ENCODE data around the gene REM1.
"Not testable (repeated sequence)": the region's sequence is repeated elsewhere in the genome, so short reads cannot be mapped to it uniquely, and the experiment has no call there.

REM1 gene, protein sequence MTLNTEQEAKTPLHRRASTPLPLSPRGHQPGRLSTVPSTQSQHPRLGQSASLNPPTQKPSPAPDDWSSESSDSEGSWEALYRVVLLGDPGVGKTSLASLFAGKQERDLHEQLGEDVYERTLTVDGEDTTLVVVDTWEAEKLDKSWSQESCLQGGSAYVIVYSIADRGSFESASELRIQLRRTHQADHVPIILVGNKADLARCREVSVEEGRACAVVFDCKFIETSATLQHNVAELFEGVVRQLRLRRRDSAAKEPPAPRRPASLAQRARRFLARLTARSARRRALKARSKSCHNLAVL

DNA sequence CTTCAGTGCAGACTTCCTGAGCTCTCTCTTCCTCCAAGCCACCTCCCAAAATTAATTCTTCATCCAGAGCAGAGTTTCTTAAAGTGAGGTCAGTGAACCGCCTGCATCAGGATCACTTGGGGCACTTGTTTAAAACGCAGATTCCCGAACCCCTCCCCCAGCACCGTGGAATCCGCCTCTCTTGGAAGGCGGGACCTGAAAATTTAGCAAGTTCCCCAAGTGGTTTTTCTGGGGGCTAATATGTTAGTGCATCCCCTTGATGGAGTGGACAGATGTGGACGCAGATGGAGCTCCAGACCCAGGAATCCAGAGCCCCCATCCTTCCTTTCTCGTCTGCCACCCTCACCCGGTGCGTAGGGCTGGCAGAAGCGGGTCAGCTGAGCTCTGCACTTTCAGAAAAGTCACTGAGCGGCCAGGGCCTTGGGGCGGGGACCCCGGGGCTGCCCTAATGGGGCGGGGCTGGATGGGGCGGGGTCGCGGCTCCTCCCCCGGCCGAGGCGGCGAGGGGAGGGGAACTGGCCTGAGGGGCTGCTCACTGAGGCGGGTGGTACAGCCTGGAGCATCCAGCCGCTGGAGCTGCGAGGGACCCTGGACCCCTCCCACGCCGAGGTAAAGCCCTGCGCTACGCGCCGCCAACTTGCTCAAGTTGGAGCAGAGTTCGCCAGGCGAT is at the start of gene REM1, which contains the start of gene DEFB124:
REM1 (plus strand) TSS at position 531 of the 670 bp plus-strand sequence. CDS start 1,158 bp downstream, outside the sequence.
DEFB124 (minus strand) TSS at position 370 of the 670 bp plus-strand sequence. CDS start 2,114 bp downstream, outside the sequence.
- FAIRE-seq (no peak), DNase-seq (ENCODE audit: low spot score) (no peak)

DNA sequence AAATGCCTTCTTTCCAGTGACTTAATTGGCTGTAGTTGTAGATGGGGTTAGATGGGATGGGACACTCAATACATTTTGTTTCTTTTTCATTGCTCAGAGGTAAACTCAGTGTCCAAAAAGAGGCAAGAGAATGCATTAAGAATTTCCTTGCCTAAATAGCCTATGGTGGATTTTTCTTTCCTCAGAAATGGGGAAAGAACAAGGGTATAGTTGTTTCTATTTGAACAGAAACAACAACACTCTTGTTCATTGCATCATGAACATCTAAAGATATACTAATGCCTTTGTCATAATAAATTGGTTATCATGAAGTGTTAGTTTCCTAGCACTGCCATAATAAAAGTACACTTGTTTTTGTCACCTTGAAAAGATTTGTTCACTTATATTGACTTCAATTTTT is 49.3 kb upstream of the REM1 start:
- FAIRE-seq (no peak), DNase-seq (ENCODE audit: low spot score) (no peak)

DNA sequence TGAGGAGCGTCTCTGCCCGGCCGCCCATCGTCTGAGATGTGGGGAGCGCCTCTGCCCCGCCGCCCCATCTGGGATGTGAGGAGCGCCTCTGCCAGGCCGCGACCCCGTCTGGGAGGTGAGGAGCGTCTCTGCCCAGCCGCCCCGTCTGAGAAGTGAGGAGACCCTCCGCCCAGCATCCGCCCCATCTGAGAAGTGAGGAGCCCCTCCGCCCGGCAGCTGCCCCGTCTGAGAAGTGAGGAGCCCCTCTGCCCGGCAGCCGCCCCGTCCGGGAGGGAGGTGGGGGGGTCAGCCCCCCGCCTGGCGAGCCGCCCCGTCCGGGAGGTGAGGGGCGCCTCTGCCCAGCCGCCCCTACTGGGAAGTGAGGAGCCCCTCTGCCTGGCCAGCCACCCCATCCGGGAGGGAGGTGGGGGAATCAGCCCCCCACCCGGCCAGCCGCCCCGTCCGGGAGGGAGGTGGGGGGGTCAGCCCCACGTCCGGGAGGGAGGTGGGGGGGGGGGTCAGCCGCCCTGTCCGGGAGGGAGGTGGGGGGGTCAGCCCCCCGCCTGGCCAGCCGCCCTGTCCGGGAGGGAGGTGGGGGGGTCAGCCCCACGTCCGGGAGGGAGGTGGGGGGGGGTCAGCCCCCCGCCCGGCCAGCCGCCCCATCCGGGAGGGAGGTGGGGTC is 48.1 kb upstream of the REM1 start:
- not testable (repeated sequence) for DNase-seq (ENCODE audit: low spot score); FAIRE-seq

DNA sequence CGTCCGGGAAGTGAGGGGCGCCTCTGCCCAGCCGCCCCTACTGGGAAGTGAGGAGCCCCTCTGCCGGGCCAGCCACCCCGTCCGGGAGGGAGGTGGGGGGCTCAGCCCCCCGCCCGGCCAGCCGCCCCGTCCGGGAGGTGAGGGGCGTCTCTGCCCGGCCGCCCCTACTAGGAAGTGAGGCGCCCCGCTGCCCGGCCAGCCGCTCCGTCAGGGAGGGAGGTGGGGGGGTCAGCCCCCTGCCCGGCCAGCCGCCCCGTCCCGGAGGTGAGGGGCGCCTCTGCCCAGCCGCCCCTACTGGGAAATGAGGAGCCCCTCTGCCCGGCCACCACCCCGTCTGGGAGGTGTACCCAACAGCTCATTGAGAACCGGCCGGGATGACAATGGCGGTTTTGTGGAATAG is 47.5 kb upstream of the REM1 start:
- not testable (repeated sequence) for FAIRE-seq; DNase-seq (ENCODE audit: low spot score)

DNA sequence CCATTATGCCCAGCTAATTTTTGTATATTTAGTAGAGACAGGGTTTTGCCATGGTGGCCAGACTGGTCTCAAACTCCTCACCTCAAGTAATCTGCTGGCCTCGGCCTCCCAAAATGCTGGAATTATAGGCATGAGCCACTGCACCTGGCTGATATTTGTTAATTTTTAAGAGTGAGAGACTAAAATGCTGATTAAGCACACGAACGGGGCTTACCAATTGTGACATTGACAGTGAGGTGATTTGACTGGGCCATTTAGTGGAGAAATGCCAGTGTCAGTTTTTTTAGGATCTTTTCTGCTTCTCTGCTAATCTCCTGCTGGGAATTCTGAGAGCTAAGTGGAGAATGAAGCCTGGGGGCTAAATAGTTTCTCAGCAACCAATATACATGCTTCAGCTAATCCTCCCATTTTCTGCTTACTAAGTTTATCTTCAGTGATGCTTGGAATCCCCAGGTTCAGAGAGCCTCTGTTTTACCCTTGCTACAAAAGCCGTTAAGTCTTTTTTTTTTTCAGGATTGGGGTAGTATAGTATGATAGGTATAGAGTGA is 44.4 kb upstream of the REM1 start:
- no peak for DNase-seq (ENCODE audit: low spot score)
- FAIRE-seq = no peak

DNA sequence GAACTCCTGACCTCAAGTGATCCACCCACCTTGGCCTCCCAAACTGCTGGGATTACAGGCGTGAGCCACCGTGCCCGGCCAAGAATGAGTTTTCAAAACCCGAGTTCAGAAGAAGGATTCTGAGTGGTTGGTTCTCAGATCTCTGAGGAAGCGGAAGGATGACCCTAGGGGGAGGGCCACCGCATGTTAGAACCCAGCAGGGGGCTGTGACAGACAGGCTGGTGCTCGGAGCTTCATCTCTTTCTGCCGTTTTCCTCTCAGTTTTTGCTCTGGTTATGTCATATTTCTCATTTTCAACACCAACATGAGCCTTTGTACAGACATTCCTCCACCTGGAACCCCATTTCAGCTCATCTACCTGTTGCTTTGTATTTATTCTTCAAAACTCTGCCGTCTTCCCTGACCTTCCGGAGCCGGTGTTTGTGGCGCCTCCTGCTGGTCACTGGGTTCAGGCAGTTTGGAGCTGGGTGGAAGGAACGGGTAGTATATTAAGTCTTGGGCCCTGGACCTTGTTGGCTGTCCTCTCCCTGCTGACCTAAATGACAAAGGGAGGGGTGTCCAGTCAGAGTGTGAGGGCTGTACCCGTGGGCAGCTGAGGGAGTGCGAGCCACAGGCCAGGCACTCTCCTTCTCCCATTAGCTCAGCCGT is 35.0 kb upstream of the REM1 start, which contains the start of gene DEFB123:
DEFB123 (plus strand) TSS at position 621 of the 648 bp plus-strand sequence. CDS start 67 bp downstream, outside the sequence.
- FAIRE-seq = no peak
- no peak for DNase-seq (ENCODE audit: low spot score)

DNA sequence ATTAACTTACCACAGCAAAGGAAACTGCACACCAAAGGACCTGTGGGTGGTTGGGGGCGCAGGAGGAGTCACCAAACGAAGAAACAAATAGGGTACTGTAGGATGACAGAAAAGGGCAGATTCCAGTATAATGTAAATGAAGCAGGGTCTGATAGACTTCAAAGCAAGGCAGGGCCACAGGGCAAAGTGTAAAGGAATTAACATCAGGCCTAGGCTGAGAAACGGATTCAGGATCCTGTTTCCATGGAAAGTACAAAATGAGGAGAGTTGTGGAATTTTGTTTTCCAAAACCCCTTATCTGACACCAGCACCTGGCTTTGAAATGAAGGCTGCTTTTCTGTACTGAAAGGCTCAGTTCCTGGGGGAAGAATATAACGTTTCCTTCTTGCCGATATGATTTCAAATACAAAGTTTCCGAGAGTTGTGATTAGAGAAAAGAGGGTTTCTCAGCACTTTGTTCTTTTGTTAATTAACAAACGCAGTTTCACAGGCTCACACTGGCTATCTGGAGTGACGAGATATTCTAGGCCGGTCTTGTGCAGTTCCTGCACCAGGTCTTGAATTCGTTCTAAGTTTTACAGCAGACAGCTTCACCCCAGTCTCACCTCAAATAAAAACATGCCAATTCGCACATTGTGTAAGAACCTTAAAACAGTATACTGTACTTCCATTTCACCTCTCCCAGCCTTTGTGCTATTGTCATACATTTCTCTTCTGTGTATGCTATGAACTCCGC is 28.8 kb upstream of the REM1 start:
- no peak for FAIRE-seq
- DNase-seq (ENCODE audit: low spot score) = no peak

DNA sequence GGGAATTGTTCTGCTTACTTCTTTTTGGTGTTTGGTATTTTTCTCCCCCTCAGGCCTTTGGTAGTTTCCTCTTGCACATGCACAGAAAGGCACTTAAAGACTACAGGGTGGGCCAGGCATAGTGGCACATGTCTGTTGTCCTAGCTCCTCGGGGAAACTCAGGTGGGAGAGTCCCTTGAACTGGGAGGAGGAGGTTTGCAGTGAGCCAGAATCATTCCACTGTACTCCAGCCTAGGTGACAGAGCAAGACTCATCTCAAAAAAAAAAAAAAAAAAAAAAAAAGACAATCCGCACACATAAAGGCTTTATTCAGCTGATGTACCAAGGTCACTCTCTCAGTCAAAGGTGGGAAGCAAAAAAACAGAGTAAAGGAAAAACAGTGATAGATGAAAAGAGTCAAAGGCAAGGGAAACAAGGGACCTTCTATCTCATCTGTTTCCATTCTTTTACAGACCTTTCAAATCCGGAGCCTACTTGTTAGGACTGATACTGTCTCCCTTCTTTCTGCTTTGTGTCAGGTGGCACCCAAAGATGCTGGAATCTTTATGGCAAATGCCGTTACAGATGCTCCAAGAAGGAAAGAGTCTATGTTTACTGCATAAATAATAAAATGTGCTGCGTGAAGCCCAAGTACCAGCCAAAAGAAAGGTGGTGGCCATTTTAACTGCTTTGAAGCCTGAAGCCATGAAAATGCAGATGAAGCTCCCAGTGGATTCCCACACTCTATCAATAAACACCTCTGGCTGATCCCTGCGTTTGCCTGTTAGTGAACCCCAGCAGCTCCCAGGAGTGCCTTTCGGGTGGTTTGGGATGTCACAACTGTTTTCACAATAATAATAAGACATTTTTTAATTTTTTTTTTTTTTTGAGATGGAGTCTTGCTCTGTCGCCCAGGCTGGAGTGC is 25.3 kb upstream of the REM1 start:
- FAIRE-seq = no peak
- DNase-seq (ENCODE audit: low spot score) = no peak

DNA sequence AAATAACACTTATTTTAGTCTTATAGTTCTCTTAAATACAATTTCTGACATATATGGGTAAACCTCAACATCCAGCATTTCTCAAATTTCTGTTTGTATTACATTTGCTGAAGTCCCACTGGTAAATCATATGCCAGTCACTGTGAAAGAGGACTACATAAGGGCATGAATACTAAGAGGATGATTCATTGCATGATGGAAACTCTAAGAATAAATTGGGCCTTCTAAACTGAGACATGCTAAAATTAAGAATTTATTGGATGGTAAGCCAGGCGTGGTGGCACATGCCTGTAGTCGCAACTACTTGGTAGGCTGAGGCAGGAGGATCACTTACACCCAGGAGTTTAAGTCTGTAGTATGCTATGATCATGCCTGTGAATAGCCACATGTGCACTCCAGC is 22.5 kb upstream of the REM1 start:
- FAIRE-seq = no peak

DNA sequence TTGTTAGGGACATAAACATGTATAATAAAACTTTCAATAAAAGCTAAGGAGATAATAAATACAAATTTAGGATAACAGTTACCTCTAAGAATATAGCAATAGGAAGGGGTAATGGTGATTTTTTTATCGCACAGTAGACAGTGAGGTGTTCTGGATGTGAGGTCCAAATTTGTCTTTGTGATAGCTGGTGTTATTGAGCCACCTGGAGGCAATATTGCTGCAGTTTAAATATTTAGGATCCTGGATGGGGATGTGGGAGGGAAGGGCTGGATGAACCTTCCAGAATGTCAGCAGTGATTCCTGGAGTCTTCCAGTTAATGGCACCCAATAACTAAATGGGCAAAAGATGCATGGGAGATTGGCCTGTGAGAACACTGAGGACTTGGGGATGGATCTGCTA is 20.7 kb upstream of the REM1 start:
- FAIRE-seq = no peak
- DNase-seq (ENCODE audit: low spot score) = no peak

More for the DNA sequence above, 22.5 kb upstream of the REM1 start:
- no peak for DNase-seq (ENCODE audit: low spot score)

DNA sequence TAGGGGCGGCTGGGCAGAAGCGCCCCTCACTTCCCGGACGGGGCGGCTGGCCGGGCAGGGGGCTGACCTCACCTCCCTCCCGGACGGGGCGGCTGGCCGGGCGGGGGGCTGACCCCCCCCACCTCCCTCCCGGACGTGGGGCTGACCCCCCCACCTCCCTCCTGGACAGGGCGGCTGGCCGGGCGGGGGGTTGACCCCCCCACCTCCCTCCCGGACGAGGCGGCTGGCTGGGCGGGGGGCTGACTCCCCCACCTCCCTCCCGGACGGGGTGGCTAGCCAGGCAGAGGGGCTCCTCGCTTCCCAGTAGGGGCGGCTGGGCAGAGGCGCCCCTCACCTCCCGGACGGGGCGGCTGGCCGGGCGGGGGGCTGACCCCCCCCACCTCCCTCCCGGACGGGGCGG is 4.1 kb upstream of the REM1 start:
- DNase-seq (ENCODE audit: low spot score); FAIRE-seq: not testable (repeated sequence)

DNA sequence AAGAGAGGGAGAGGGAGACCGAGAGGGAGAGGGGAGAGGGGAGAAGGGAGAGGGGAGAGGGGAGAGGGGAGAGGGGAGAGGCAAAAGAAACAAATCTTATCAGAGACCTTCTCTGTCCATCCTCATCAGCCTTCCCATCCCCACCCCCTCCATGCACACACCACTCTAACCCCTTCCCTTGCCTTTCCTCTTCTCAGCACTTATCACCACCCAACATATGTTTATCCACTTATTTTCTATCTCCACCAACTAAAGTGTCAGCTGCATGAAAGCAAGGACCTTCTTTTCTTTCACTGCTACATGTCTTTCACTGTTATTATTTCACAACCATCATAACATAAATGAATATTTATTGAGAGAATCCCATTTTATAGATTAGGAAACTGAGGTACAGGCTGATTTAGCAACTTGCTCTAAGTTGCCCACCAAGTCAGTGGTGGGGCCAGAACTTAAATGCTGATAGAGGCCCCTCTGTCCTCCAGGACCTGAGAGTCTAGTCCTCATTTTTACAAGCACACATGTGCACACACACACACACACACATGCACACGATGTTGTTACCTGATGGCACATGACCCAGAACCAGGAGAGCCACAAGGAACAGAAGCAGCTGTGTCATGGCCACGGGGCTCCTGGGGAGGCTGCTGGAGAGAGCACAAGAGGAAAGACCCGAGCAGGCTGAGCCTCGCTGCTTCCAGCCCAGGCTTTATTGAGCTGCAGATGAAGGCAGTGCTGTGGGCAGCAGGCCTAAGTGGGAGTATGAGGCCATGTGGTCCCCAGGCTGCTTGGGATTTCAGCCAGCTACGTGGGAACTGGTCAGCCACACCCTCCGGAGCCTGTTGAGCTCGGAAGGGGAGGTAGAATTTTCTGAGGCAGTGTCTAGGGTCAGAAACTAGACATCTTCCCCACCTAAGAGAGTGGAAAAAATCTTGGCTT is 2.4 kb upstream of the REM1 start:
- no peak for FAIRE-seq
- DNase-seq (ENCODE audit: low spot score) = no peak

DNA sequence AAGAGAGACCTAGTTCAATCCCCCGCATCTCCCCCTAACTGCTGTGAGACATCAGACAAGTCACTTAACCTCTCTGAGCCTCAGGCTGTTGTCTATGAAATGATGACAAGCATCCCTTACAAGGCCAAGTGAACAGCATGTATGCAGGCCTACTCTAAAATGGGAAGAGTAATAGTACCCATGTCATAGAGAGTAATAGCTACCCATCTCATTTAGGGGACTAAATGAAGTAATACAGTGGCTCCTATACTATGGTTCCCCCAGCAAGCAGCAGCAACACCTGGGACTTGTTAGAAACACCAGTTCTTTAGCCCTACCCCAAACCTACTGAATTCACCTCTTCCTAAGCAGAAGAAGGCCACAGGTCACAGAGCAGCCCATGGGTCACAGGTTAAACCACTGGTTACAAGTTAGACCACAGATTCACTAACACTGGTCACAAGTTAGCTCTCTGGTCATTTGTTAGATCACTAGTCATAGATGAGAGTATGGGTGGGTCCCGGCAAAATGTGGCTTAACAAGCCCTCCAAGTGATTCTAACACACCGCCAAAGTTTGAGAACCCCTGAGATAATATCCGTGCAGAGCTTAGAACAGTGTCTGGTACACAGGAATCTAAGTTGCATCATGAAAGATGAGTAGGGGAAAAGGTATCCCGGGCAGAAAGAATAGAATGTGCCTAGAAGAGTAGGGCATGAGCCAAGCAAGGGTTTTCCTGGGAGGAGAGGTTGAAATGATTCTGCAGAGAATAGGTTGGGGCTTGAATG is 1.6 kb upstream of the REM1 start:
- FAIRE-seq (no peak), DNase-seq (ENCODE audit: low spot score) (no peak)

DNA sequence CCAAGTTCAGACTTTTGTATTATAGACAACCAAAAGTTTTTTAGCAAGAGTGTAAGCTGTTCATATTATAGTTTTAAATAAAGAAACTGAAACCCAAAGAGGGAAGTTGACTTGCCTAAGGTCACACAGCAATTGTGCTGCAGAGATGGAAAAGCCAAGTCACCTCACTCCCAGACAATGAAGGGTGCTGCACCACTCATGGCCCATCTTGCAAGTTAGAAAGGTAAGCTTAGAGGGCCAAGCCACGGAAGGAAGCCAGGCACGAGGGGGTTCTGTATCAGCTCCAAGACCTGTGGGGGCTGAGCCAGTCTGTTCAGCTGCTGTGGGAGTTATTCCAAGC is 1.0 kb upstream of the REM1 start:
- FAIRE-seq (no peak), DNase-seq (ENCODE audit: low spot score) (no peak)

DNA sequence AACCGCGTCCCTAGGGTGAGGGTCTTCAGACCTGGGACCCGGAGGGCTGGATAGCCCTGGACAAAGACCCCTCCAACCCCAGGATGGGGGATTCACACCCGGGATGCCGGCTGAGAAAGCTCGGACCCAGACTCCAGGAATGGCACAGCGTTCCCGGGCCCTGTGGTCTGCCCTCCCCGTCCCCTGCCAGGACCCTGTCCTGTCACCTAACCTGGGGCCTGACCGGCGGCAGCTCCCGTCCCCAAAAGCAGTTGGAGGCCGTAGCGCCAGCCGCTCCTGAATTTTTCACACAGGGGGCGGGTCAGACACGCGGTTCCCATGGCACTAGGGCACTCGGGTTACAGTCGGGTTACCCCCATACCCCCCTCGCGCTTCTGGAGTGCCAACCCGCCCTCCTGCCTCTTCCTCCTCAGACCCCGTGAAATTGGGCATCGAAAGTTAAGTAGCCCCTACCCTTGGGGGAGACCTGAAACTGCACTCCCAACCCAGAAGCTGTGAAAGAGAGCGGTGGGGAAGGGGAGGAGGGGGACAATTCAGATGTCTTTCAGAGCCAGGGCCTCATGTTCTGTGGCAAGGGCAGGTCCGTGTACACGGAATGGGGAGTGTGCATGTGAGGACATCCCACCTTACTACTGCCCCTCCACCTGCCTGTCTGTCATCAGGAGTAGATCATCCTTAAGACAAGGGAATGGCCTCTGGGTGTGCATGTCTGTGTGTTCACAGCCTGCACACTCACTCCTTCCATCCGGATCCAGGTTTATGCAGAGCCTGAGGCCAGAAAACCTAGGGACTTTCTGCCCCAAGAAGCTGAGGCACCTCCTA is 595 bp downstream of the REM1 start:
- no peak for DNase-seq (ENCODE audit: low spot score)
- FAIRE-seq = no peak

DNA sequence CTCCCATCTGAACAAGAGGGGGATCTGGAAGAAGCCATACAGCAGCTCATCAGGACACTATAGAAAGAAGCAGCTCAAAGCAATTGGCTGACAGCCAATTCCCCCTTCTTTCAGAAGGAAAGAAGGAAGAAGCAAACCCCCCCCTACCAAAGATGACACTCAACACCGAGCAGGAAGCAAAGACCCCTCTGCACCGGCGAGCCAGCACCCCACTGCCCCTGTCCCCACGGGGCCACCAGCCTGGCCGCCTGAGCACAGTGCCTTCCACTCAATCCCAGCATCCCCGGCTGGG is 1.2 kb downstream of the REM1 start:
- FAIRE-seq (no peak), DNase-seq (ENCODE audit: low spot score) (no peak)

DNA sequence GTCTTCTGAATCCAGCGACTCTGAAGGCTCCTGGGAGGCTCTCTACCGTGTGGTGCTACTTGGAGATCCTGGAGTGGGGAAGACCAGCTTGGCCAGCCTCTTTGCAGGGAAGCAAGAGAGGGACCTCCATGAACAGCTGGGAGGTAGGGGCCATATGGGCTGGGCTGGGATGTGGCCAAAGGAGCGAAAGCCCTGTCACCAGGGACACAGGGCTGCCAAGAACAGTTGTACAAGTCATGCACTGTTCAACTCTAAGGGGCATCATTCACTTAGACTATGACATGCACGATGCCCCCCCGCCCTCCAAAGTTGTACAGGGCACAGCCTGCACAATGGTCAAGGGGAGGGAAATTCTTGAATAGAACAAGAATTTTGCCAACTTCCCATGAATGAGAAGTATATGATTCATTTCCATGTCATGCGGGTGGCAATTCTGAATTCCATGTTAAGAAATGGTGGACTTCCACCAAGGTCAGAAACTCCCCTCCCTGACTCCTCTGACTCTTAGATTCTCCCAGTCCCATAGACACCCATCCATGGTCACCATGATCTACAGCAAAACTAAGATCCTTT is 1.6 kb downstream of the REM1 start:
- peak; percentile 20 for DNase-seq (ENCODE audit: low spot score)
- FAIRE-seq = no peak
